Measurements from ENCODE around the gene HTR1D.
"Not testable (repeated sequence)": the region's sequence is repeated elsewhere in the genome, so short reads cannot be mapped to it uniquely, and the experiment has no call there.

Gene HTR1D

DNA sequence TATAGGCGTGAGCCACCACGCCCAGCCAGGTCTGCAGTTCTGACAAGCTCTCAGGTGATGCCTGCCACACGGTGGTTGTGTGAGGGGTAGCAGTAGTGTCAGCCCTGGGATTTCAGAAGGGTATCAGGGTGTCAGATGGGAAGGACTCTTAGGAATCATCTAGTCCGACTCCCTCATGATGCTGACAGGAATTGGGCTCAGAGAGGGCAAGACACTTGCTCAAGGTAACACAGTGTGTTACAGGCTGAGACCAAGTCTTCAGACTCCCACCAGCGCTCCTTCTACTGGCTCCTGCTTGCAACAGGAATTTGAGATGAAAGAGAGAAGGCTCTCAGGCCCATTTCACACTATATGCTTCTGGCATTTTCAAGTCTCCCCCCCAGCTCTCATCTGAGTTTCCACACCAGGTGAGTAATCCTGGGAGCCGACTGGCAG is 6.9 kb downstream of the HTR1D start:
- no peak overlapping the region for H3K4me3 ChIP-seq (replicated peaks in 1 of 2; ENCODE audit: low read depth in 2 of 2, low read length in 2 of 2)
- TF ChIP-seq, protein P1, sequence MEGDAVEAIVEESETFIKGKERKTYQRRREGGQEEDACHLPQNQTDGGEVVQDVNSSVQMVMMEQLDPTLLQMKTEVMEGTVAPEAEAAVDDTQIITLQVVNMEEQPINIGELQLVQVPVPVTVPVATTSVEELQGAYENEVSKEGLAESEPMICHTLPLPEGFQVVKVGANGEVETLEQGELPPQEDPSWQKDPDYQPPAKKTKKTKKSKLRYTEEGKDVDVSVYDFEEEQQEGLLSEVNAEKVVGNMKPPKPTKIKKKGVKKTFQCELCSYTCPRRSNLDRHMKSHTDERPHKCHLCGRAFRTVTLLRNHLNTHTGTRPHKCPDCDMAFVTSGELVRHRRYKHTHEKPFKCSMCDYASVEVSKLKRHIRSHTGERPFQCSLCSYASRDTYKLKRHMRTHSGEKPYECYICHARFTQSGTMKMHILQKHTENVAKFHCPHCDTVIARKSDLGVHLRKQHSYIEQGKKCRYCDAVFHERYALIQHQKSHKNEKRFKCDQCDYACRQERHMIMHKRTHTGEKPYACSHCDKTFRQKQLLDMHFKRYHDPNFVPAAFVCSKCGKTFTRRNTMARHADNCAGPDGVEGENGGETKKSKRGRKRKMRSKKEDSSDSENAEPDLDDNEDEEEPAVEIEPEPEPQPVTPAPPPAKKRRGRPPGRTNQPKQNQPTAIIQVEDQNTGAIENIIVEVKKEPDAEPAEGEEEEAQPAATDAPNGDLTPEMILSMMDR (IDR thresholded peaks at IDR 0.05; ENCODE audit: low read depth, low read length): no peak
- DNase-seq (ENCODE audit: low read depth in 2 of 2): peak in 1 of 2 donors; percentile 22

DNA sequence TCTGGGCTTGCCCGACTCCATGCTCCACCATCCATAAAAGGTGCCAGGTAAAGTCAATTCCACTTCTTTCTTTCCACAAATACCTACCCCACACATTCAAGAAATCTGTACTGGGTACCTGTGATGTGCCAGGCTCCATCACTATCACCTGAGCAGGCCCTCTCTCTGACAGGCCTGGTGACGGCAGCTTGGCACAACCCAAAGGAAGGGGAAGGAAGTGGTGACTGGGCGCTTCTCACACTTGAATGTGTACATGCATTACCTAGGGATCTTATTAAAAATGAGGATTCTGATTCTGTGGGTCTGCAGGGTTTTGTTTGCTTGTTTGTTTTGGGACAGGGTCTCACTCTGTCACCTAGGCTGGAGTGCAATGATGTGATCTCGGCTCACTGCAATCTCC is 7.5 kb downstream of the HTR1D start:
- no peak overlapping the region for H3K4me3 ChIP-seq (replicated peaks in 1 of 2; ENCODE audit: low read depth in 2 of 2, low read length in 2 of 2)
- TF ChIP-seq, protein P1 (IDR thresholded peaks at IDR 0.05; ENCODE audit: low read depth, low read length): no peak
- DNase-seq (ENCODE audit: low read depth in 2 of 2): no peak

DNA sequence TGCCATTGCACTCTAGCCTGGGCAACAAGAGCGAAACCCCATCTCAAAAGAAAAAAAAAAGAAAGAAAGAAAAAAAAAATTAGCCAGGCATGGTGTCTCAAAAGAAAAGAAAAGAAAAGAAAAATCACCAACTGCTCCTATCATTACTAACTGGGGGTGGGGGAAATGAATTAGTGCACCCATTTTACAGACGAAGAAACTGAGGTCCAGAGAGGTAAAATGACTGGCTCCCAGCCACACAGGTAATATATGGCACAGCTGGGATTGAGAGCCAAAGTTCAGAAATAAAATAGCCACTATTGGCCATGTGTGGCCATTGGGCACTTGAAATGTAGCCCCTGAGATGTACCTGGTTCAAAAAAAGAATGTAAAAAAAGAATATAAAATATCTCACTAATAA is 8.8 kb downstream of the HTR1D start:
- H3K4me3 ChIP-seq (replicated peaks in 1 of 2; ENCODE audit: low read depth in 2 of 2, low read length in 2 of 2): no peak overlapping the region
- DNase-seq (ENCODE audit: low read depth in 2 of 2): no peak
- TF ChIP-seq, protein P1 (IDR thresholded peaks at IDR 0.05; ENCODE audit: low read depth, low read length): no peak

DNA sequence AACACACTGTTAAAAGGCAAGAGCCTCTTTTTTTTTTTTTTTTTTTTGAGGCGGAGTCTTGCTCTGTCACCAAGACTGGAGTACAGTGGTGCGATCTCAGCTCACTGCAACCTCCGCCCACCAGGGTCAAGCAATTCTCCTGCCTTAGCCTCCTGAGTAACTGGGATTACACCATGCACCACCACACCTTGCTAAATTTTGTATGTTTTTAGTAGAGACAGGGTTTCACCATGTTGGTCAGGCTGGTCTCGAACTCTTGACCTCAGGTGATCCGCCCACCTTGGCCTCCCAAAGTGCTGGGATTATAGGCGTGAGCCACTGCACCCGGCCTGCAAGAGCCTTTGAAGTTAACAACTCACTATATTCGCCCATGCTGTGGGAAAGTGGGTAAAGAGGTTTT is 9.6 kb downstream of the HTR1D start:
- not testable (repeated sequence) for H3K4me3 ChIP-seq (replicated peaks in 1 of 2; ENCODE audit: low read depth in 2 of 2, low read length in 2 of 2); DNase-seq (ENCODE audit: low read depth in 2 of 2)

DNA sequence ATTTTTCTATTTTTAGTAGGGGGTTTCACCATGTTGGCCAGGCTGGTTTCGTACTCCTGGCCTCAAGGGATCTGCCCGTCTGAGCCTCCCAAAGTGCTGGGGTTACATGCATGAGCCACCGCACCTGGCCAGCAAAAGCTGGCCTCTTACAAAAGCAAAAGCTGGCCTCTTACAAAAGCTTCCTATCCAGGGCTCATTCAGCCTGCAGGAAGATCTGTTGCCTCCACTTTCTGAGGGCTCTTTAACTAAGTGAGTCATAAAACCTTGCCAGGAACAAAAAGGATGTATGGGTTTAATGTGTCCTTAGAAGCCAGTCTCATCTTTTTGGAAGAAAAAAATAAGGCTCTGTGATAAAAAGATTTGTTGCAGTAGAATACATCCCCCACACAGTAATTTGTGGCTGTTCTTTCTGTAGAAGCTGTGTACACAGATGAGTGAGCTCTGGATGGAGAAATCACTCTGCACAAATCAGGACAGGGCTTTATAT is 15.0 kb downstream of the HTR1D start:
- TF ChIP-seq, protein P1 (IDR thresholded peaks at IDR 0.05; ENCODE audit: low read depth, low read length): no peak
- H3K4me3 ChIP-seq (replicated peaks in 1 of 2; ENCODE audit: low read depth in 2 of 2, low read length in 2 of 2): no peak overlapping the region
- peak; percentile 41 to 74 for DNase-seq (ENCODE audit: low read depth in 2 of 2)

DNA sequence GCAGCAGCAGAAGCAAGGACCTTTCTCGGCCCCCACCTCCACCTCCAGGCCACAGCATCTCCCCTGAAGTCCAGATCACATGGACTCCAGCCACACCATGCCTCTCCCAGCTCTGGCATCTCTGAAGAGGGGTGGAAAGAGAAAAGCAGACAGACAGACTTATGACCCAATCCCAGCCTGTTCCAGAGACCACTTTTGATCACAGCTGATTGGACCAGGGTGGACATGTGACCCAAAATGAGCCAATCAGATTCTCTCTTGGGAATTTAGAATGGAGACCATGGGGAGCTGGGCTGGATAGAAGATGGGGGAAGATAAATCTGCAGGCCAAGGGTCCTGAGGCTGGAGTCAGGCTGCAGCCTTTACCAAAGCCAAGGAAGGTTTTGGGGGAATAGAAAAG is 16.4 kb downstream of the HTR1D start:
- DNase-seq (ENCODE audit: low read depth in 2 of 2): peak in 1 of 2 donors; percentile 28
- TF ChIP-seq, protein P1 (IDR thresholded peaks at IDR 0.05; ENCODE audit: low read depth, low read length): no peak
- H3K4me3 ChIP-seq (replicated peaks in 1 of 2; ENCODE audit: low read depth in 2 of 2, low read length in 2 of 2): no peak overlapping the region

DNA sequence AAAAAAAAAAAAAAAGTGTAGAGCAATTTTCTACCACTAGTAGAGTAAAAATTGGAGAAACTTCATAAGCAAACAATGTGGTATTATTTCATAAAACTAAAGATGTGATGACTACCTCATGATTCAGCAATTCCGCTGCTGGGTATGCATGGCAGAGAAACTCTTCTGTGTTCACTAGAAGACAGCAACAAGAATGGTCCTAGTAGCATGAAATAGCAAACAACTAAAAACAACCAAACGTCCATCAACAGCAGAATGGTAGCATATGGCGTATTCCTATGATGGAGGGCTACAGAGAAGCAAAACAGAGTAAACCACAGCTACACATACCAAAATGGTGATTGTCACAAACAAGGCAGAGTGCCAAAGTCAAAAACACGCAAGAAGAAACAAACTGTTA is 18.9 kb downstream of the HTR1D start:
- TF ChIP-seq, protein P1 (IDR thresholded peaks at IDR 0.05; ENCODE audit: low read depth, low read length): peak; percentile 14
- peak; percentile 88 to 96 for DNase-seq (ENCODE audit: low read depth in 2 of 2)
- no peak overlapping the region for H3K4me3 ChIP-seq (replicated peaks in 1 of 2; ENCODE audit: low read depth in 2 of 2, low read length in 2 of 2)

Data from cardiac fibroblast (primary cell).